ENCODE measurements around the gene ACVR1C. TPM values are rescaled to one million over a fixed set of nuclear protein-coding genes. Genes with fewer than 3 reads are reported as not detected.

Gene ACVR1C
- total and polyA plus RNA-seq, 2 of the 8 experiments (the other 6 are each of a cell fraction or from before 2014, with no cell fraction given), result 0.21 to 0.52 TPM

DNA sequence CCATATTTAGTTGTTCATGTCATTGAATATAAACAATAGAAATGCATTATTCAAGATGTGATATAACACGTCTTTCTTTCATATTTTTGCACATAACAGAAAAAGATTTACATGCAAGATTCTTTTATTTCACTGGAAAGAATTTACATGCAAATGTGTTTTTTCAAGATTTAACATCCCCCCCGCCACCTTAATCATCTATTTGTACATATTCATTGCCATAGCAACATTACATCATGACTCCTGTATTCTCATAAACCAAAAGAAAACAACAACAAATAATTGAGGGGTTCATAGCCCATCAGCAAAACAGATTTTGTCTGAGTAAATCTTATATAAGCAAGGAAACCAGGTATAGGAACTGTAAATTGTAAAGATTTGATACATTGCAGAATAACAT, 3.2 kb upstream of the ACVR1C start:
- no peak overlapping the region for H2AFZ ChIP-seq (ENCODE audit: low read length)
- no peak overlapping the region for H3K4me2 ChIP-seq (ENCODE audit: insufficient read depth in 1 of 2, low read depth in 2 of 2, low read length in 2 of 2)

More for the DNA sequence above, 3.2 kb upstream of the ACVR1C start:
- H3K27ac ChIP-seq (ENCODE audit: low read depth, low read length), result no peak overlapping the region
- DNase-seq (ENCODE audit: low read depth in 1 of 2, low spot score in 2 of 2) (no peak), FAIRE-seq (no peak)
- H3K4ac ChIP-seq (replicated peaks; ENCODE audit: insufficient read length, low read depth, low read length), result no peak overlapping the region
- no peaks in the 10 kb centered on the region for H3K79me2 ChIP-seq (ENCODE audit: control insufficient read depth in 1 of 2, insufficient read depth in 2 of 2, low read length in 2 of 2)
- no peaks in the 10 kb centered on the region for H3K79me1 ChIP-seq (ENCODE audit: low read depth, low read length)
- H4K20me1 ChIP-seq (replicated peaks in 1 of 2; ENCODE audit: control insufficient read depth in 1 of 2, insufficient read depth in 2 of 2, low read length in 2 of 2), result peaks cover 0 to 2% of the 10 kb centered on the region in 2 experiments
- no peak overlapping the region for H3K4me3 ChIP-seq (ENCODE audit: extremely low read depth in 1 of 4, insufficient read depth in 2 of 4, low read depth in 3 of 4, low read length in 4 of 4)
- H4K8ac ChIP-seq (ENCODE audit: extremely low read depth, insufficient read depth, low read length), result no peak overlapping the region
- H3K23me2 ChIP-seq (ENCODE audit: low read depth, low read length), result peaks cover 7% of the 10 kb centered on the region; the same call in 1 of the 2 replicates
- H2BK15ac ChIP-seq (ENCODE audit: low read length), result no peak overlapping the region
- H3K27me3 ChIP-seq (replicated peaks in 1 of 4; ENCODE audit: control insufficient read depth in 3 of 4, extremely low read depth in 1 of 4, insufficient read depth in 3 of 4, low read length in 3 of 4), result peaks cover 7 to 16% (median 14%) of the 10 kb centered on the region in 4 experiments
- no peaks in the 10 kb centered on the region for H3K36me3 ChIP-seq (ENCODE audit: control insufficient read depth in 2 of 4, insufficient read depth in 4 of 4, low read length in 3 of 4)
- H2BK12ac ChIP-seq (ENCODE audit: low read depth, low read length), result no peak overlapping the region
- H3K4me1 ChIP-seq (replicated peaks in 1 of 4; ENCODE audit: control insufficient read depth in 3 of 4, insufficient read depth in 4 of 4, low read length in 3 of 4), result no peaks in the 10 kb centered on the region; a peak in 1 of 7 replicates
- H3K23ac ChIP-seq (ENCODE audit: insufficient read length), result no peak overlapping the region
- ChIA-PET CTCF (ENCODE audit: partially characterized antibody) (interaction anchor here (0.7 kb wide), 1 partner anchor 200 kb away, joined by 3 read pairs; no protein-coding TSS in a partner anchor), POLR2A (ENCODE audit: partially characterized antibody) (no interaction called here)
- WGBS, 2 experiments (ENCODE audit: extremely low coverage in 1 of 2, insufficient coverage in 1 of 2, insufficient read length in 1 of 2, insufficient replicate concordance in 2 of 2, low coverage in 1 of 2, low lambda C conversion rate in 2 of 2, missing lambda C conversion rate in 1 of 2), result 72% methylated on average over 2 of the region's 2 CpGs; no CpG with 5 or more reads in 1 of the 2 experiments
- no peak overlapping the region for H3K18ac ChIP-seq (ENCODE audit: extremely low read depth, low read length)
- no peak overlapping the region for H3K9ac ChIP-seq (replicated peaks in 1 of 4; ENCODE audit: extremely low read depth in 1 of 4, low read depth in 3 of 4, low read length in 3 of 4)
- H2AK5ac ChIP-seq (ENCODE audit: low read depth, low read length), result no peak overlapping the region
- H4K91ac ChIP-seq (replicated peaks; ENCODE audit: insufficient read length, low read length), result no peak overlapping the region
- no peak overlapping the region for H3K14ac ChIP-seq (ENCODE audit: insufficient read length)
- H2BK120ac ChIP-seq (replicated peaks; ENCODE audit: low read depth, low read length), result no peak overlapping the region
- no peak overlapping the region for H2BK20ac ChIP-seq (ENCODE audit: low read length)
- H3K56ac ChIP-seq (replicated peaks; ENCODE audit: insufficient read length, low read depth, low read length), result no peak overlapping the region
- H4K5ac ChIP-seq (ENCODE audit: insufficient read length, low read depth, low read length), result no peak overlapping the region
- TF ChIP-seq CEBPB (IDR thresholded peaks at IDR 0.05; ENCODE audit: low read depth, low read length) (no peak), KDM4A (IDR thresholded peaks at IDR 0.05; ENCODE audit: low read depth, low read length, severe bottlenecking) (no peak), RNF2 (IDR thresholded peaks at IDR 0.05; ENCODE audit: borderline replicate concordance, low read depth, low read length, missing control alignments, poor library complexity, severe bottlenecking) (no peak), BACH1 (IDR thresholded peaks at IDR 0.05; ENCODE audit: low read length) (no peak), SP2 (IDR thresholded peaks at IDR 0.05; ENCODE audit: low read length) (no peak), ASH2L (IDR thresholded peaks at IDR 0.05; ENCODE audit: low read length) (no peak), PHF8 (conservative IDR thresholded peaks at IDR 0.05; ENCODE audit: low read depth, low read length) (no peak), CREB1 (IDR thresholded peaks at IDR 0.05) (no peak), MAX (IDR thresholded peaks at IDR 0.05) (no peak), MAFK (IDR thresholded peaks at IDR 0.05; ENCODE audit: low read depth, low read length) (no peak)
- H3K9me3 ChIP-seq (ENCODE audit: insufficient read depth in 2 of 2, low read depth in 1 of 2, low read length in 1 of 2), result no peaks in the 10 kb centered on the region
- H2BK5ac ChIP-seq (ENCODE audit: low read depth, low read length), result no peak overlapping the region

All from H1 (cell line).